WTC11 (cell line): ENCODE measurements around the gene CHCT1. TPM values are rescaled to one million over a fixed set of nuclear protein-coding genes. Genes with fewer than 3 reads are reported as not detected.
"Not testable (repeated sequence)": the region's sequence is repeated elsewhere in the genome, so short reads cannot be mapped to it uniquely, and the experiment has no call there.

ENCODE experiments used
- ATAC-seq: fragments of 200-7000 bp; cut with Tn5 transposase; 2 replicates; pipeline ENCODE4 v1.10.0; 2021; ENCODE audit warnings: mild to moderate bottlenecking, moderate library complexity
- CTCF ChIA-PET: fragments of 300-600 bp; sonication (Branson Sonifier 250); formaldehyde crosslinking; loops from one replicate; lab custom pipeline; 2021; ENCODE audit warnings: antibody characterized with exemption; lab: Charles Lee
- POLR2A ChIA-PET: fragments of 350-600 bp; sonication (Branson Sonifier 250); formaldehyde crosslinking; loops from one replicate; lab custom pipeline; 2021; ENCODE audit warnings: antibody characterized with exemption; lab: Charles Lee
- DNase-seq: peaks from one replicate; pipeline ENCODE4 v3.0.0; 2021; ENCODE audit warnings: low spot score
- H3K27ac Mint-ChIP-seq: 2 replicates; pipeline ENCODE4 v1.8.0; 2021; ENCODE audit warnings: mixed read lengths
- H3K27me3 Mint-ChIP-seq: 2 replicates; pipeline ENCODE4 v1.8.0; 2021; ENCODE audit warnings: low read depth, mild to moderate bottlenecking, moderate library complexity, mixed read lengths
- H3K36me3 Mint-ChIP-seq: 2 replicates; pipeline ENCODE4 v1.8.0; 2021; ENCODE audit warnings: mixed read lengths
- H3K4me1 Mint-ChIP-seq: 2 replicates; pipeline ENCODE4 v1.8.0; 2022; ENCODE audit warnings: mixed read lengths
- H3K4me3 Mint-ChIP-seq: 2 replicates; pipeline ENCODE4 v1.8.0; 2021; ENCODE audit warnings: mild to moderate bottlenecking, moderate library complexity, mixed read lengths
- H3K9me3 Mint-ChIP-seq: 2 replicates; pipeline ENCODE4 v1.8.0; 2021; ENCODE audit warnings: mixed read lengths
- ATF2 ChIP-seq: sonication (generic); formaldehyde crosslinking; IDR thresholded peaks from 2 replicates; pipeline ENCODE4 v1.8.1; 2022; ENCODE audit warnings: low read depth, missing genetic modification reagents, borderline replicate concordance
- EMX1 ChIP-seq: fragments of 250-450 bp; sonication (Bioruptor Pico); IDR thresholded peaks from 2 replicates; pipeline ENCODE4 v1.8.0; 2021; ENCODE audit warnings: mild to moderate bottlenecking
- IRF1 ChIP-seq: sonication (generic); formaldehyde crosslinking; IDR thresholded peaks from 2 replicates; pipeline ENCODE4 v1.8.0; 2023; ENCODE audit warnings: missing genetic modification reagents
- JAZF1 ChIP-seq: fragments of 250-450 bp; sonication (Bioruptor Pico); IDR thresholded peaks from 2 replicates; pipeline ENCODE4 v1.9.0; 2021; ENCODE audit warnings: moderate library complexity, mild to moderate bottlenecking, inconsistent platforms
- MXD4 ChIP-seq: fragments of 250-450 bp; sonication (Bioruptor Pico); IDR thresholded peaks from 2 replicates; pipeline ENCODE4 v1.8.0; 2021; ENCODE audit warnings: mild to moderate bottlenecking, moderate library complexity, borderline replicate concordance
- NFE2L1 ChIP-seq: sonication (generic); formaldehyde crosslinking; IDR thresholded peaks from 2 replicates; pipeline ENCODE4 v1.8.1; 2023; ENCODE audit warnings: missing genetic modification reagents
- NR2C2 ChIP-seq: sonication (generic); formaldehyde crosslinking; IDR thresholded peaks from 2 replicates; pipeline ENCODE4 v1.8.0; 2022; ENCODE audit warnings: mild to moderate bottlenecking, missing genetic modification reagents
- OVOL2 ChIP-seq: fragments of 250-450 bp; sonication (Bioruptor Pico); IDR thresholded peaks from 2 replicates; pipeline ENCODE4 v1.9.0; 2021; ENCODE audit warnings: mild to moderate bottlenecking, borderline replicate concordance
- PRDM15 ChIP-seq: sonication (generic); formaldehyde crosslinking; IDR thresholded peaks from 2 replicates; pipeline ENCODE4 v1.8.0; 2022; ENCODE audit warnings: missing genetic modification reagents
- PREB ChIP-seq: sonication (generic); formaldehyde crosslinking; IDR thresholded peaks from 2 replicates; pipeline ENCODE4 v1.8.1; 2022; ENCODE audit warnings: mild to moderate bottlenecking, missing genetic modification reagents, moderate library complexity, borderline replicate concordance
- RORB ChIP-seq: fragments of 250-450 bp; sonication (Bioruptor Pico); IDR thresholded peaks from 2 replicates; pipeline ENCODE4 v1.9.0; 2021; ENCODE audit warnings: mild to moderate bottlenecking
- SMAD4 ChIP-seq: sonication (generic); formaldehyde crosslinking; IDR thresholded peaks from 2 replicates; pipeline ENCODE4 v1.8.0; 2022; ENCODE audit warnings: mild to moderate bottlenecking, missing genetic modification reagents
- SOX15 ChIP-seq: fragments of 250-450 bp; sonication (Bioruptor Pico); IDR thresholded peaks from 2 replicates; pipeline ENCODE4 v1.9.0; 2021; ENCODE audit warnings: mild to moderate bottlenecking
- TP53 ChIP-seq: sonication (generic); formaldehyde crosslinking; IDR thresholded peaks from 2 replicates; pipeline ENCODE4 v1.8.1; 2023; ENCODE audit warnings: mild to moderate bottlenecking, missing genetic modification reagents
- USF1 ChIP-seq: sonication (generic); formaldehyde crosslinking; IDR thresholded peaks from 2 replicates; pipeline ENCODE4 v1.8.0; 2022; ENCODE audit warnings: mild to moderate bottlenecking, missing genetic modification reagents
- ZBTB21 ChIP-seq: sonication (generic); formaldehyde crosslinking; IDR thresholded peaks from 2 replicates; pipeline ENCODE4 v1.8.1; 2023; ENCODE audit warnings: mild to moderate bottlenecking, missing genetic modification reagents, borderline replicate concordance
- ZNF219 ChIP-seq: sonication (generic); formaldehyde crosslinking; IDR thresholded peaks from 2 replicates; pipeline ENCODE4 v1.8.0; 2023; ENCODE audit warnings: missing genetic modification reagents, mild to moderate bottlenecking, borderline replicate concordance
- ZNF512 ChIP-seq: sonication (generic); formaldehyde crosslinking; IDR thresholded peaks from 2 replicates; pipeline ENCODE4 v1.8.1; 2022; ENCODE audit warnings: missing genetic modification reagents, borderline replicate concordance
- total RNA-seq: library from RNA; stranded (reverse); gene quantifications from 3 replicates; pipeline ENCODE4 v1.2.3, GENCODE V29; 2021

Gene CHCT1
- total RNA-seq, 1 experiment from 2014 or later = not detected

- no peak for DNase-seq
- ChIA-PET CTCF (interaction anchor here (0.6 to 1.5 kb wide), 2 partner anchors 15 to 146 kb away, joined by 3 read pairs; no protein-coding TSS in a partner anchor), POLR2A (no interaction called here)
- no peak for ATAC-seq
- Mint-ChIP-seq H3K4me1 (peaks cover 16% of the 10 kb centered on the region), H3K36me3 (no peaks in the 10 kb centered on the region), H3K4me3 (no peak overlapping the region), H3K27ac (no peak overlapping the region), H3K9me3 (peaks cover 4% of the 10 kb centered on the region), H3K27me3 (peaks cover 21% of the 10 kb centered on the region)
- TF ChIP-seq NFE2L1 (CRISPR knock-in tag) = no peak
- TF ChIP-seq NR2C2 (CRISPR knock-in tag) = no peak
- no peak for TF ChIP-seq MXD4
Measured at GRCh38 chr17:60423865-60424264, 1.6 kb downstream of the CHCT1 start.

- H3K4me3 Mint-ChIP-seq = no peak overlapping the region
- ATAC-seq = no peak
- no peaks in the 10 kb centered on the region for H3K9me3 Mint-ChIP-seq
- DNase-seq = no peak
- POLR2A ChIA-PET = no interaction called here
- peaks cover 16% of the 10 kb centered on the region for H3K4me1 Mint-ChIP-seq
- H3K27me3 Mint-ChIP-seq = peaks cover 19% of the 10 kb centered on the region
- CTCF ChIA-PET = interaction anchor here (0.6 kb wide), 1 partner anchor 207 kb away, joined by 4 read pairs; no protein-coding TSS in a partner anchor
- no peak for TF ChIP-seq MXD4
- no peak for TF ChIP-seq JAZF1 (CRISPR knock-in tag)
- TF ChIP-seq TP53 (CRISPR knock-in tag) = no peak
- no peak for TF ChIP-seq RORB (CRISPR knock-in tag)
- TF ChIP-seq USF1 (CRISPR knock-in tag) = no peak
- TF ChIP-seq SOX15 (CRISPR knock-in tag) = no peak
- TF ChIP-seq EMX1 (CRISPR knock-in tag) = no peak
- TF ChIP-seq SMAD4 (CRISPR knock-in tag) = no peak
- TF ChIP-seq, all 79 proteins: peak for 0
- H3K36me3 Mint-ChIP-seq = no peaks in the 10 kb centered on the region
- H3K27ac Mint-ChIP-seq = no peak overlapping the region
Measured at GRCh38 chr17:60425626-60426025, 3.3 kb downstream of the CHCT1 start.

GRCh38 chr17:60426596-60426995 lies 4.3 kb downstream of the CHCT1 start:
- no peaks in the 10 kb centered on the region for H3K36me3 Mint-ChIP-seq
- ATAC-seq (no peak), DNase-seq (no peak)
- no peaks in the 10 kb centered on the region for H3K9me3 Mint-ChIP-seq
- POLR2A ChIA-PET = no interaction called here
- CTCF ChIA-PET = no interaction called here
- H3K4me1 Mint-ChIP-seq = peaks cover 12% of the 10 kb centered on the region
- TF ChIP-seq PRDM15 (CRISPR knock-in tag) = no peak
- TF ChIP-seq IRF1 (CRISPR knock-in tag) = no peak
- TF ChIP-seq SOX15 (CRISPR knock-in tag) = no peak
- no peak for TF ChIP-seq ATF2 (CRISPR knock-in tag)
- no peak for TF ChIP-seq PREB (CRISPR knock-in tag)
- TF ChIP-seq ZNF512 (CRISPR knock-in tag) = no peak
- no peak for TF ChIP-seq OVOL2 (CRISPR knock-in tag)
- no peak for TF ChIP-seq MXD4
- no peak for TF ChIP-seq ZNF219 (CRISPR knock-in tag)
- no peak for TF ChIP-seq ZBTB21 (CRISPR knock-in tag)
- peaks cover 19% of the 10 kb centered on the region for H3K27me3 Mint-ChIP-seq
- H3K4me3 Mint-ChIP-seq = no peak overlapping the region
- no peak overlapping the region for H3K27ac Mint-ChIP-seq

- peaks cover 13% of the 10 kb centered on the region for H3K36me3 Mint-ChIP-seq
- H3K4me1 Mint-ChIP-seq, DNase-seq, ATAC-seq, H3K4me3 Mint-ChIP-seq, H3K27me3 Mint-ChIP-seq, POLR2A ChIA-PET, H3K27ac Mint-ChIP-seq: not testable (repeated sequence)
- CTCF ChIA-PET = interaction anchor here (0.6 kb wide), 1 partner anchor 32 kb away, joined by 7 read pairs; no protein-coding TSS in a partner anchor
- H3K9me3 Mint-ChIP-seq = peaks cover 17% of the 10 kb centered on the region
Measured at GRCh38 chr17:60428491-60428890, 6.2 kb downstream of the CHCT1 start.

GRCh38 chr17:60430561-60430960 lies 8.3 kb downstream of the CHCT1 start:
- POLR2A ChIA-PET, DNase-seq, H3K27ac Mint-ChIP-seq, H3K4me1 Mint-ChIP-seq, H3K27me3 Mint-ChIP-seq, ATAC-seq, H3K4me3 Mint-ChIP-seq: not testable (repeated sequence)
- peaks cover 15% of the 10 kb centered on the region for H3K36me3 Mint-ChIP-seq
- CTCF ChIA-PET = interaction anchor here (0.6 to 1.4 kb wide), 3 partner anchors 8 to 12 kb away, joined by 3 to 4 read pairs (median 4); partner anchors contain the start of gene CHCT1
- peaks cover 24% of the 10 kb centered on the region for H3K9me3 Mint-ChIP-seq
